ENCODE data around the gene OXER1.

OXER1 gene, protein sequence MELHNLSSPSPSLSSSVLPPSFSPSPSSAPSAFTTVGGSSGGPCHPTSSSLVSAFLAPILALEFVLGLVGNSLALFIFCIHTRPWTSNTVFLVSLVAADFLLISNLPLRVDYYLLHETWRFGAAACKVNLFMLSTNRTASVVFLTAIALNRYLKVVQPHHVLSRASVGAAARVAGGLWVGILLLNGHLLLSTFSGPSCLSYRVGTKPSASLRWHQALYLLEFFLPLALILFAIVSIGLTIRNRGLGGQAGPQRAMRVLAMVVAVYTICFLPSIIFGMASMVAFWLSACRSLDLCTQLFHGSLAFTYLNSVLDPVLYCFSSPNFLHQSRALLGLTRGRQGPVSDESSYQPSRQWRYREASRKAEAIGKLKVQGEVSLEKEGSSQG

DNA sequence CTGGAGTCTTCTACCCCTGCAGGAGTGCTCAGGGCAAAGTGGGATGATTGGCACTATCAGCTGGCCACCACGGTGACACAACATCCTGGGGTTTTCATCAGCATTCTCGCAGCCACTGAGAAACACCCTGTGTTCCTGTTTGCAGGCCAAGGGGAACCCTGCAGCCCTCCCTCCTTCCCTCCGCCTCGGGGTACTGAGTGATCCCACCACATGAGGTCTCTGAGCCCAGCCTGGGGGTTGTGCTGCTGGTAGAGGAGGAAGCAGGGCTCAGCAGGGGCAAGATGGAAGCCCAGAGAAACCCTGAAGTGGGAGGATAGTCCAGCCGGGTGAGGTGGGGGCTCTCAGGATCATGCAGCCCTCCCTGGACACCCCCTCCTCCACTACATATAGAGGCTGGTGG is at the start of gene OXER1:
Gene OXER1, minus strand, starts transcription at position 40 of the 400 bp plus-strand sequence. CDS start 73 bp downstream, outside the sequence.
- no peak for DNase-seq

DNA sequence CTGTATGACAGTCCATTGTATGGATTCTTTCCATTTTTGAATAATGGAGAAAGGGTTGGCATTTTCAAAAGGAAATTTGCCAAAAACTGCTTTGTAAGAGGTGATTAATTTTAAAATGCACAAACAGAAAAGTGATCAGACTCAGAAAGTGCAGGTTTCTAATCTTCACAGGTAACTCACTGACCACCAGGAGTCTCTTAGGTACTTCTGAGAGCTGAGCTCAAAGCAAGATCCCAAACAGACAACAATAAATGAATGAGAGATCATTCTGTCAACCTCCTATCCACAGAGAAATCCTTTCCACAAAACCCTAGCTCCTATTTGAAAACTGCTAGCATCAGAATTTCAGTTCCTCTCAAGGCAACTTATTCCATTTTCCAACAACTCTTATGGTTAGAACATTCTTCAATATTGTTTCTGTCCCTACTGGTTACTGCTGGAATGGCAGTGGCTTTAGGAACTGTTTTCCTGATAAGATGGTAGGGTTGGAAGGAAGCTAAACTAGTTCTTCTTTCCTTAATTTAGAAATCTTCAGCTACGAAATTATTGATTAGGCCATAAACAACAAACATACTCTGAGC is 49.1 kb upstream of the OXER1 start:
- DNase-seq, result peak; percentile 60

DNA sequence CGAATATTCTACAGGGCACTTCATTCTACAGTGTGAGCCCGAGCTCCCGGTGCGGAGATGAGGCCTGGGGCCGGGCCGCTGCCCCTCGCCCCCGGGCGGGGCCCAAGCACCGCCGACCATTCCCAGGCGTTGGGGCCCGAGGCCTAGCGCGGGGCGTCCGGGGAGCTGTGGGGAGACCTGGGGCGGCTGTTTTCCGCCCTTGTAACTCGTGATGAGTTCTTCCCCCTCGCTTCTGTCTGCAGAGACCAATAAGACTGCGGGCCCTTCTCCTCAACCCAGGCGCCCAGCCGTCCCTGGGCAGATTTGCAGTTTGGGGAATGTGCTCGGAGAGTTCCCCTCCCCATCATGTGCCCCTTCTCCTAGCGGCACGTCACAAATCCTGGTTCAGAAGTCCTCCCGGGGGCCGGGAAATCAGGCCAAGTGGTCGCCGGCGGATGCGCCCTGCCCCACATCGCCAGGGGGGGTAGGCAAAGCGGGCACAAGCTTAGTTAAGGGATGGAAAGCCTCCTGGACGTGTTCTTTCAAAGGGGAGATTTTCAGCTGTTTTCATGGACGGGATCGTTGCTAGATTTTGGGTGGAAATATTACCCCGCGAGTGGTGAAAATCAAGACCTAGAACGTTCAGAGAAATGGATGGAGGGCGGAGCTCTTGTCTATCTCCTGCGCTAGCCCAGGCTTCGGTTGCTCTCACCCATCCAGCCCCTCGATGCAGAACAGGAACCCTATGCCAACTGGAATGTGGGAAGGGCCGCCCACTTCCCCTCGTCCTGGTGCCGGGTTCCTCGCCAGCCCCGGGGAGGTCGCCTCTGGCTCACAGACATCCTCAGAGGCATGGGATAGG is 47.3 kb upstream of the OXER1 start:
- peak; percentile 89 for DNase-seq

DNA sequence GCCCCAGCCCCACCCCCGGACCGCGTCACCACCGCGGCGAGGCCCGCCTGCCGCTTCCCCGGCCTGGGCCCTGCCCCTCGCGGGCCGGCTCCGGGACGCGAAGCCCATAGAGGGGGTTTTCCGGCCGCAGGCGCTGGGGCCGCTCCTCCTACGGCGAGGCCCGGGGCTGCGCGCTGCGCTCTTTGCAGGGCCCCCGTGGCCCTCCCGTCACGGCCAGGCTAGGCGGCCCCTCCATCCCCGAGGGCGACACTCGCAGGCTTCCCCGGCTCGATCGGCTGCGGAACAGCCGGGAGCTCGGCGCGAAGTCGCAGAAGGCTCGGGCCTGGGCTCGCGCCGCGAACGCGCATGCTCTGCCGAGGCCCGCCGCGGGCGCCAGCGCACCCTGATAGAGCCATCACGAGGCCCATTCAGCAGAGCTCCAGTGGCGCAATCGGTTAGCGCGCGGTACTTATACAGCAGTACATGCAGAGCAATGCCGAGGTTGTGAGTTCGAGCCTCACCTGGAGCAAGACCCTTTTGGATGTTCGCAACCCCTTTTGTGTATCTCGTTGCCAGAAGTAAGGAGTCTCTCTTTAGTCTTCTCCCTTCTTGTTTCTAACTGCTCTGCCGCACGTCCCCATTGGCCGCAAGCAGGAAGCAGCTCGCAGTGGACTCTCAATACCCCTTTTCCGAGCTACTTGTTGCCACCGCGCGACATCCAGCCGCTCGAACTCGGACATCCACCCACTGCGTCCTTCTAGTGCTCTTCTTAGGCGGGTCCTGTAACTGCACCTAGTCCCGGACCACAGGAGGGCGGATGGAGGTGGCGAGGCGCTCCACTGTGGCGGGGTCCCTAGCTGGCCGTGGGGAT is 46.4 kb upstream of the OXER1 start:
- peak; percentile 99 for DNase-seq

DNA sequence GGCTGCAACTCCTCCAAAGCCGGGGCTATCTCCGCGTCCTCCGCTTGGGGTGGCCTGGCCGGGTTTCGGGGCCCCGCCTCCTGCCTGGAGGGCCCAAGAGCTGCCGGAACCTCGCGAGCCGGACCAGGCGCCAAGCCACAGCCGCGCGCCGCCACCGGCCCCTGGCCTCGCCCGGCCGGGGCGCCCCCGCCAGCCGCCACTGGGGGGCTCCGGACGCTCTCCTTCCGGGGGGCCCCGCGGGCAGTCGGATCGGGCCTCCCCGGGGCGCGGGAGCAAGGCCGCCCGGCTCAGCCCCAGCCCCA is 45.8 kb upstream of the OXER1 start:
- peak; percentile 89 for DNase-seq

DNA sequence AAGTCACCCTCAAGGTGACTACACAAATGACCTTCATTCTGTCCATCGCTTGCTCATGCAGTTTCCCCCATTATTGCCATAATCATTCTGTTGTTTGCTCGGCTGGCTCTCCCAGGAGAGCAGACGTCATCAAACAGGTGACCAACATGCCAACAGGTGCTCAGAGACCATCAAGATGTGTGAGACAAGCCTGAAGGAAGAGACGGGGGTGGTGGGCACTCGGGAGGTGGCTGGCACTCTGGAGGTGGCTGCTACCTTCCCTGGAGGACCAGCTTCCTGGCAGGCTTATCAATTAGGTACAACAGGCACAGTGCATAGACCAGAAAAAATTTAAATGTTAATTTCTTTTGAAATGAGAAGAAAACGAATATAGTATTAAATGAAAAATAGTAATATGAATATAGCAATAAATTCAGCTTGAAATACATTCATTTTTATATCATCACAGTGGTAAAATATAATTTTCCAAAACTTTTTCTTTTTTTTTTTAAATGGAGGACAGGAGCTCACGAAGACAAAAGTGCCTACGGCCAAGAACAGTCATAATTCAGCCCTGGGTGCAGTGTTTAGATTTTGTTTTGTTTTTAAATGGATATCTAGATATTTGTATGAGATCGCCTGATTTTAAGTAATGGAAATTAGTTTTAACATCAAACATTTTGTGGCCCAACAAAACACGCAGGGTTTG is 45.3 kb upstream of the OXER1 start:
- no peak for DNase-seq

DNA sequence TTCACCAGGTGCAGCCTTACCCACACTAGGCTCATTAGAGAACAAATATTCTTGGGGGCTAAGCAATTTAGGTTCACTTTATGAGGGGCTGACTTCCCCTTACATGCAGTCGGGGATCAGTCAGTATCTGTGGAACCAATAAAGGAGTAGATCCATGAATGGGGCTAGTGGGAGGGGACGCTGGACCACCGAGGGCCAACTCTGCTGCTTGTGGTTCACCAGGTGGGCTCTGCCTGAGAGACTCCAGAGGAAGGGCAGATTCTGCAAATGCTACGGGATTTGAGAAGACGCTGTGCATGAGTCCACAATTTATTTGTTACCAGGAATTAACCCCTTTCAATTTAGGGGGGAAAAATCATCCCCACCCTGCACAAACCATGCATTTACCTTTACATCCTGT is 44.4 kb upstream of the OXER1 start:
- no peak for DNase-seq

DNA sequence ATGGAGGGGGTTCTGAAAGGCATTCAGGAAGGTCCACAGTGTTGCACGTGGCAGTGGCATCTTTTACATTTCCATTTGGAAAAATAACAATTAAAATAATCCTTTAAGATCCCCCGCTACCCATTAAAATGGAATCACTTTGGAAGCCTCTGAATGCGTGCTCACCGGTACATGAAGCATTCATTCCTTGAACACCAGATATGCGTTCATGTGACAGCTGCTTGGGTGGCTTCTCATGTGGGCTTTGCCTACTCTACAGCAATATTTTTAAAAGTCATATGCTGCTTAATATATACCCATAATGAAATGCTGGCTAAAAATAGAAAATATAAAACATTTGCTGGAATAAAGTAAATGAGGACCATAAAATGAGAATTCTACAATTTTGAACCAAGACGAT is 42.9 kb upstream of the OXER1 start:
- DNase-seq, result no peak

DNA sequence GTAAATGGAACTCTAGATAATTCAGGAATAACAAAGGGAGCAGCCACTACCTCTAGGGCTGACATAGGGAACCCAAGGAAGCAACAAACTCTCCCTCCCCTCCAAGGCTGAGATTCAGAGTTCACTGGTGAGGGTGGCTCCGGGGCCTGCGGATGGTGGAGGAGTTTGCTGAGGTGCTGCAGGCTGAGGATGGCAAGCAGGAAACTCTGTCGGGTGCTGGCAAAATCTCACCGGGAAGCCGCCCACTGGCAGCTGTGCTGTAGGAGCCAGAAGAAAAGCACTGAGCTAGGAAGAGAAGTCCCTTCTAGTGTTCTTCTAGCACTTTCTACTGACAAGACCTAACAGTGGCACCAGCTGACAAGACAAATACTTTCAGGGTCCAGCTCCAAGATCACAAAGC is 41.0 kb upstream of the OXER1 start:
- no peak for DNase-seq

DNA sequence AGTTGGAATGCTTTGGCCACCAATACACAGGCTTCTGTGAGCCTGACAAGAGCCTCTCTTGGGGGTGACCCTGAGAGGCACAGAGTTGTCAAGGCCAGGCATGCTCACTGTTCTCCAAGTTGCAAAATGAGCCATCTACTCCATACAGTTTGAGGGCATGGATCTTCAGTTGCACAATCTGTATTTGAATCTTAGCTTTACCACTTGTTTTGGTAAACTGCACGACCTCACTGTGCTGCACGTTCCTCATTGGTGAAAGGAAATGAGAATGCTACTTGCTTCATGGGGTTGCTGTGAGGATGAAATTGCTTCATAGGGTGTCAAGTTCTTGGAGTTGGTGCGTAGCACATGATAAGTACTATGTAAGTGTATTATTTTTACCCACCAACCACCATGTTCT is 40.4 kb upstream of the OXER1 start:
- DNase-seq, result no peak

DNA sequence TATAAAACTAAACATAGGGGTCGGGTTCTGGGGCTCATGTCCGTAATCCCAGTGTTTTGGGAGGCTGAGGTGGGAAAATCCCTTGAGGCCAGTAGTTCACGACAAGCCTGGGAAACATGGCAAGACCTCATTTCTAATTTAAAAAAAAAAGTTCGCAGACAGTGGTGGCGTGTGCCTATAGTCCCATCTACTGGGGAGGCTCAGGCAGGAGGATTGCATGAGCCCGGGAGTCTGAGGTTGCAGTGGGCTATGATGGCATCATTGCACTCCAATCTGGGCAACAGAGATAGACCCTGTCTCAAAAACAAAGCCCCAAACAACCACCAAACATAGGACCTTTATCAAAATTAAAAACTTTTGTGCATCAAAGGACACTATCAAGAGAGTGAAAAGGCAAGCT is 38.2 kb upstream of the OXER1 start:
- DNase-seq, result no peak

DNA sequence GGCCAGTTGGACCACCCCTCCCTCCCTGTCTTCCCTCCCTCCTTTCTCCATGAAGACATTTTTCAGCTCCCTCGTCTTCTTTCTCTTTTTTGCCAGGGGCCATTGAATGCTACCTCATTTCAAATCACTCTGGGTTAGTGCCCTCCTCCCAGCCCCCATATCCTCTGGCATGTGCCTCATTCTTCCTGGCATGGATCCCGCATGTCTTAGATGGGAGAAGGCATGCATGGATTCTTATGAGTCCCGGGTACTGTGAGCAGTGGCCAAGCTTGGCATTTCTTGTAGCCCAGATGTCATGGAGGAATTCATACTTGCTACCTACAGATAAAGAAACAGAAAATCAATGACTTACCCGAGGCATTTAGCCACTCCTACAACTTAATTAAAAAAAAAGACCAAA is 37.4 kb upstream of the OXER1 start:
- DNase-seq, result no peak

DNA sequence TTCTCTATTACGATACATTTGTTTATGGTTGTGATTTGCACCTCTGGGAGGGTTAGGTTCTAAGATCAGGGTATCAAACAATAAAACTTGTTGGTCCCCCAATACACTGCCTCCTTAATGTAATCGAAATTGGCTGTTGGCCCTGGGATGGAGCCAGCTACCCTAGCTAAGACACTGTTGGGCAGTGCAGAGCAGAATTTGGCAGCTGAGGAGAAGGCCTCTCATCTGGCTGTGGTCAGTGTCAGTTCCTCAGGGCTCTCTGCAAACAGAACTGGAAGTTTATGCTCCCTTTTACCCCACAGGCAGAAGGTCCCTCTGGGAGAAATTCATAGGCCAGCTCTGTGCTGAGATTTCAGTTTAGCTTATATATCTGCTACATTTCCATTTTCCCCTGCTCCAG is 37.0 kb upstream of the OXER1 start:
- DNase-seq, result no peak

DNA sequence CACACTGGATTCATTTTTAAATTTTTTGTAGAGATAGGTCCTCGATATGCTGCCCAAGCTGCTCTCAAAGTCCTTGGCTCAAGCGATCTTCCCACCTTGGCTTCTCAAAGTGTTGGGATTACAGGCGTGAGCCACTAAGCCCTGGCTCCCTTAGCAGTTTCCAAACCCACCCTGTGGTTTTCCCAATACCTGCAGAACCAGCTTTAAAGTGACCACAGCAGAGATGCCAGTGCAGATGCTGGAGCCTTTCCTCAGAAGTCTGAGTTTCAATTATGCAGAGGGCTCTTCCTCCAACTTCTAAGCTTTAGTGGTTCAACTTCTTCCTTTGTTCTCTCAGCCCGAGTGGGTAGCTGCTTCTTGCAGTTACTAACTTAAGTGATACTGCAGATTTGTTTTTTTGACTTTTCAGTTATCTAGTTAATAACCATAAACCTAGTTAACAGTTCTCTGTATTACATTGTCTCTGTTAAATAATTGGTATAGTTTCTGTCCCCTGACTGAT is 36.6 kb upstream of the OXER1 start:
- DNase-seq, result no peak

DNA sequence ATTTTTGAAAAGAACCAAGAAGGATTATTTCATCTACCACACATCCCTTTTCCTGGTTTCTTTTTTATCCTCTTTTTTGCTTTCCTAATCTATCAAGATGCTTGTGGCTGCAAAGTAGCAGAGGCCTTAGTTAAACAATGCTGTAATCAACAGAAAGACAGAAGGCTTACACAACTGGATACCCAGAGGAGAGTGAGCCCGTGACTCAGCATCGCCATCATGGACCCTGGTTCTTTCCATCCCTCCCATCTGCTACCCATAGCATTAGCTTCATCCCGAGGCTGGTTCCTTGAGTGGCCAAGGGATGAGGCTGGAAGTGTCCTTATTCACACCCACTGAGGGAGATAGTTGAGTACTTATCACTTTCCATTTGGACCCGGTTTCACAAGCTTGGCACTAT is 35.9 kb upstream of the OXER1 start:
- no peak for DNase-seq

DNA sequence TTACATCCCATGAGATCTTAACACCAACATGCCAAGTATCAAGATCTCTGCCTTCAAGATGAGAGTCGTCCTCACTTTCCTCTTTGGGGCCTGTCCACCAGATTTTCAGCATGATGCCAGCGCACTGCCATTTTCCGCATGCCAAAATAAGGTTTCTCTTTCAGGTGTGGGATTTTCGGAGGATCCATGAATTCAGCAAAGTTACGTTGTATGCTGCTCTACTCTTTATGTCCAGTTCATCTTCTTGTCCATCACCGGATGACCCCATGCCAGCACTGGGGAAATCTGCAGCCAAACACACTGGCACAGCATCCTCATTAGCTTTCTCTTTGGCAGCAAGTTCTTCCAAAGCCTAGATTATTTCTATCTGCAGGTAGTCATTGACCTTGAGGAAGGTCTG is 33.3 kb upstream of the OXER1 start:
- no peak for DNase-seq

DNA sequence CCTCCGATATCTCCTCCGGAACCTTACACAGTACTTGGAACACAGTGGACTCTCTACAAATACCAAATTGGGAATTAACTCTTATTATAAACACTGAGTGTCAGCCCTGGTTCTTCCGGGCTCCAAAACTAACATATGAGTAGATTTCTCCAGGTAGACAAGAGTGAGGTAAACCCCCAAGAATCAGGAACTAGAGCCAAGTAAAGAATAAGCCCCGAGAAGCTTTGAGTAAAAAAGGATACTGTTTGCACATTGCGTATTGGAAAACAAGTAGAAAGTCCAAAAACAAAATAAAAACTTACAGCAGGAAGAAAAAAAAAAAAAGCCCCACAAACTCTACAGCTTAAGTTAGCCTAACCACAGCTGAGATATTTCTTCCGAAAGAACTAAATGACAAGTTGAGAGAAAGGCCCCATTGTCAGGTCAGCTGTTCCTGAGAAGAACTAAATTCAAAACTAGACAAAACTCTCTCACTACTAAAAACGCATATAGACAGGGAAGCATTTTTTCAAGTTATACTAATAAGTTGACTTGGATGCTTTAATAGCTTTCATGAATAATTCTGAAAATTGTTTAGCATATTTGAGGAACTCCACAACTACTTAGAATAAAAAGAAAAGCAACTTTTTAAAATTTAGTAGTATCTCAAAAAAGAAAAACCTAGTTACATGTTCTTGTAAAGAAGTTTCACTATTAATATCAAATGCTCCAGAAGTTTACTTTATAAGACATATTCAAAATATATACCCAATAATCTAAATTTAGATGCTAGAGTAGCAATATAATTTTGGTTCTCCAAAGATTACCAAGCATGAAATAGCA is 32.7 kb upstream of the OXER1 start:
- no peak for DNase-seq

DNA sequence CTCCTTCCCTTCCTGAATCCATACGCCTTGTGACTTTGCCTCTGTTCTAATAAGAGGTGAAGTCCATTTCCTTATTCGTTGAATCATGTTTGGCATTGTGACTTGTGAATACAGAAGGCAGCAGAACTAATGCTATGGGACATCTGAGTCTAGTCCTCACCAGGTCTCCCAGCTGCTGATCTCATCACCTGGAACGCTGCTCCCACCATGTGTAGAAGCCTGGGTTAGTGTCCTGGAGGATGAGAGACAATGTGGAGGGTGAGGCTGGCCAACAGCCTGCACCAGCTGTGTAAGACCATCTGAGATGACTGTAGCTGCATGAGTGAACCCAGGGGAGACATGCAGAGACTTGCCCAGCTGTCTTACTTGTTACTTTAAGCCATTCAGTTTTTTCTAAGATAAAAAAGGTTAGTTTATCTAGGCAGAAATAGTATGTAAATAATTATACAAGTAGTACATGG is 31.9 kb upstream of the OXER1 start:
- no peak for DNase-seq

DNA sequence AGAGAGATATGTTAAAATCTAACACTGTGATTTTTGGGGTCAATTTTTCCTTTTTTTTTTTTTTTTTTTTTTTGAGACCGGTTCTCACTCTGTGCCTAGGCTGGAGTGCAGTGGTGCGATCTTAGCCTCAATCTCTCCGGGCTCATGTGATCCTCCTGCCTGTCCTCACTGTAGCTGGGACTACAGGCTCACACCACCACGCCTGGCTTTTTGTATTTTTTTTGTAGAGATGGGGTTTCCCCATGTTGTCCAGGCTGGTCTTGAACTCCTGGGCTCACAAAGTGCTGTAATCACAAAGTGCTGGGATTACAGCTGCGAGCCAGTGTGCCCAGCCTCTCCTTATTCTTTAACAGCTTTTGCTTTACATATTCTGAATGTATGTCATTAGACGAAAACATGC is 31.3 kb upstream of the OXER1 start:
- no peak for DNase-seq

DNA sequence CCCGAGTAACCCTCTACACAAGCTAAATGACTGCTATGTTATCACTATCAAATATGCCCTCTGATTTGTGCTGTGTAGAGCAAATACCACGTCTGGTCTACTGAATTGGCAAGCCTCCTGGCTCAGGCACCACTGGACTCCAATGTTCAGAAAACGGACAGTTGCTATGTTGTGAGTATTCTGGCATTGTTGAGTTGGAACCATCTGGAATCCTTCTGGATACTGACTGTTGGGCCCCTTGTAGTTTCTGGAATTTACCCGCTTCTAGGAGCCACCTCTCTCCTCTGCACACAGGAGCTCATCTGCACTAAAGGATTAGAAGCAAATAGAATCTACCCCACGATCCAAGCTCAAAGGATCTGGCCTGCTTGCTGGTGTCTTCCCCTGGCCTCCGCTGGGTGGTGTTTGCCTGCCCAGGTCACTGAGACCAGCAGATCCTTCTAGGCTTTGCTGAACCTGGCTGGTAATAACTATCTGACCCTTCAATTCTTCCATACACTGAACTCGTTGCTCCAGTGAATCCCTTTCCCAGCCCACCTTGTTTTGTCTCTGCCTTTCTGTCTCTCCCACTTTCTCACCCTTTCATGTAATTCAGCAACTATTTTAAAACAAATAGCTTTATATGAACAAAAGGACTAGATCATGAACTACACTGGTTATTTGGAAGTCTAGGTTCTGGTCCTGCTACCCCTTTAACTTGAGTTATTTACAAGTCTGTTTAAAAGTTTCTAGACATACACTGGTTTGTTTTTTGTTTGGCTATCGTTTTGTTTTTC is 30.5 kb upstream of the OXER1 start:
- peak; percentile 50 for DNase-seq
